Subcutaneous abdominal adipose tissue (tissue), 5 donors: ENCODE results near the gene CYTH1.
"Not testable (repeated sequence)": the region's sequence is repeated elsewhere in the genome, so short reads cannot be mapped to it uniquely, and the experiment has no call there.

Experiments
- H3K27ac ChIP-seq: one replicate; pipeline ENCODE4 v1.7.0; 2013; ENCODE audit warnings: low read depth, mild to moderate bottlenecking, inconsistent platforms, low read length, moderate library complexity
- H3K27me3 ChIP-seq, 5 donors: one replicate each; pipeline ENCODE4 v1.7.0; 2013; ENCODE audit warnings: low read length in 5 of 5, inconsistent platforms in 1 of 5; ENCODE audit not compliant: control insufficient read depth in 5 of 5, insufficient read depth in 4 of 5
- H3K36me3 ChIP-seq, 5 donors: one replicate each; pipeline ENCODE4 v1.7.0; 2013; ENCODE audit warnings: low read length in 5 of 5; ENCODE audit not compliant: control insufficient read depth in 5 of 5, insufficient read depth in 5 of 5
- H3K4me1 ChIP-seq, 5 donors: one replicate each; pipeline ENCODE4 v1.7.0; 2013; ENCODE audit warnings: low read length in 5 of 5, mild to moderate bottlenecking in 3 of 5, moderate library complexity in 1 of 5; ENCODE audit not compliant: control insufficient read depth in 5 of 5, insufficient read depth in 5 of 5
- H3K4me3 ChIP-seq, 5 donors: one replicate each; pipeline ENCODE4 v1.7.0; 2013; ENCODE audit warnings: low read length in 5 of 5, low read depth in 1 of 5
- H3K9ac ChIP-seq, 5 donors: one replicate each; pipeline ENCODE4 v1.7.0; 2013; ENCODE audit warnings: low read length in 5 of 5, mild to moderate bottlenecking in 4 of 5, moderate library complexity in 3 of 5
- H3K9me3 ChIP-seq, 5 donors: one replicate each; pipeline ENCODE4 v1.7.0; 2013; ENCODE audit warnings: low read length in 5 of 5; ENCODE audit not compliant: control insufficient read depth in 5 of 5
- donor health status: healthy.
- donor health status: healthy.
- donor health status: healthy.
- donor health status: healthy.
- donor health status: healthy.

CYTH1 gene

DNA sequence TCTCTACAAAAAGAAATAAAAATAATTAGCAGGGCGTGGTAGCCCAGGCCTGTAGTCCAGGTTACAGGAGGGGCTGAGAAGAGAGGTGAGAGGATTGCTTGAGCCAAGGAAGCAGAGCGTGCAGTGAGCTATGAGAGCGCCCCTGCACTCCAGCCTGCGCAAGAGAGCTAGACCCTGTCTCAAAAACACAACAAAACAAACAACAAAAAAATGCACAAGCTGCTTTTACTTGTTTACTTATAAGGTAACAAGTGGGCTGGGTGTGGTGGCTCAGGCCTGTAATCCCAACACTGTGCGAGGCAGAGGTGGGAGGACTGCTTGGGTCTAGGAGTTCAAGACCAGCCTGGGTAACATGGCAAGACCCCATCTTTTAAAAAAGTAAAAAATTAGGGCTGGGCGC, 1.7 kb downstream of the CYTH1 start:
- H3K4me1 ChIP-seq: peaks cover 0 to 42% (median 28%) of the 10 kb centered on the region in 5 donors
- H3K4me3 ChIP-seq: peak overlapping the region in 4 of 5 donors; percentile 18 to 82 (median 66)
- no peaks in the 10 kb centered on the region for H3K9me3 ChIP-seq
- H3K27ac ChIP-seq: peak overlapping the region; percentile 32
- no peaks in the 10 kb centered on the region for H3K36me3 ChIP-seq
- H3K9ac ChIP-seq: peak overlapping the region; percentile 16 to 60 (median 56)
- H3K27me3 ChIP-seq: no peaks in the 10 kb centered on the region

DNA sequence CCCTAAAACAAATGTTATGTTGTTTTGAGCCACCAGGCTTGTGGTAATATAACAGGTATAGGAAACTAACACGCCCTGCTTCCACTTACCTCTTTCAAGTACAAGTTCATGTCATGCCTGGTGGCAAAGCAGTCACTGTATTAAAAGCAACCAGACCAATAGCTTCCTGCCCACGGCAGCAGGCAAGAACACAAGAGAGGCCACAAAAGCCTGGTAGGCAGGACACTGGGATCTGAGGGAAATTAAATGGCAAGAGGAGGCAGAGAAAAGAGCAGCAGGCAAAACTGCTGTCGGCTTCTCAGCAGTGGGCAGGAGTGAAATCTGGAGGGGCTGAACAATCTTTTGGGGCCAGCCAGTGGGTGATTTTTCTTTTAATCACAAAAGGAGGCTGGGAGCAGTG, 2.2 kb downstream of the CYTH1 start:
- H3K36me3 ChIP-seq: no peaks in the 10 kb centered on the region
- H3K9ac ChIP-seq: peak overlapping the region; percentile 16 to 62 (median 56)
- no peaks in the 10 kb centered on the region for H3K9me3 ChIP-seq

GRCh38 chr17:78779286-78779651, 2.8 kb downstream of the CYTH1 start:
- H3K27me3 ChIP-seq, H3K9me3 ChIP-seq, H3K36me3 ChIP-seq: not testable (repeated sequence)
- H3K9ac ChIP-seq: peak overlapping the region in 2 of 5 donors; percentile 16 to 62
- H3K4me1 ChIP-seq: peaks cover 0 to 53% (median 38%) of the 10 kb centered on the region in 5 donors
- peak overlapping the region in 3 of 5 donors; percentile 8 to 82 (median 50) for H3K4me3 ChIP-seq
- peak overlapping the region; percentile 32 for H3K27ac ChIP-seq

More for the DNA sequence above, 2.2 kb downstream of the CYTH1 start:
- H3K27me3 ChIP-seq: no peaks in the 10 kb centered on the region
- H3K4me3 ChIP-seq: peak overlapping the region in 4 of 5 donors; percentile 8 to 82 (median 34)
- H3K27ac ChIP-seq: peak overlapping the region; percentile 32
- peaks cover 0 to 47% (median 32%) of the 10 kb centered on the region in 5 donors for H3K4me1 ChIP-seq

- Histone ChIP-seq H3K4me1 (peaks cover 0 to 45% (median 31%) of the 10 kb centered on the region in 5 donors), H3K9me3 (no peaks in the 10 kb centered on the region), H3K27ac (no peak overlapping the region), H3K27me3 (no peaks in the 10 kb centered on the region), H3K36me3 (no peaks in the 10 kb centered on the region), H3K4me3 (no peak overlapping the region), H3K9ac (no peak overlapping the region)
Measured at GRCh38 chr17:78777881-78778280, 4.2 kb downstream of the CYTH1 start.

DNA sequence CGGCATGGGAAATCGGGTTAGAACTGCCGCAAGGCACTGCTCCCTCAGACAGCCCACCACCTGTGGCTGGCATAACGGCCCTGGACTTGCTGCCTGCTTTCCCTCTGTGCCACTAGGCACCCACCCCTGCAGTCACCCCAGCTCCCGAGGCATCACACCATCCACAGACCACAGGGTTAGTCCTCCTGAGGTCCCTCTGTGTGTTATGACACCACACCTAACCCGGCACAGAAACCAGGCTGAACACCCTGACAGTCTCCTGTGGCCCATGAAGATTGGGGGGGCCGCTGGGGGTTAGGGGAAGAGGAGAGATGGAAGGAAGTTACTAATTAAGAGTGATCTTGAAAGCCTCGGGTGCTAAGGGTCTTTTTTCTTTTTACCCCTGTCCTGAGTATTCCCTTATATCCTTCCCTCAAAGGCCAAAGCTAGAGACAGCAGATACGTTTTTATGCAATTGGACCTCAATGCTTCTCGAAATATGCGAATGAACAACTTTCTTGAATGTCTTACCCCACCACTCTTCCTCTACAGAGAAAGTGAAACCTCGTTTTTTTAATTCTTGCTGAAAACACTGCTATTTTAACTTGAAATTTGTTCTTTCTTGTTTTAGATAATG, 7.0 kb downstream of the CYTH1 start:
- H3K27ac ChIP-seq: peak overlapping the region; percentile 32
- H3K4me1 ChIP-seq: peaks cover 0 to 42% (median 31%) of the 10 kb centered on the region in 5 donors
- no peaks in the 10 kb centered on the region for H3K27me3 ChIP-seq
- H3K9me3 ChIP-seq: no peaks in the 10 kb centered on the region
- H3K36me3 ChIP-seq: no peaks in the 10 kb centered on the region
- peak overlapping the region in 3 of 5 donors; percentile 30 to 70 (median 52) for H3K9ac ChIP-seq
- H3K4me3 ChIP-seq: peak overlapping the region in 4 of 5 donors; percentile 0 to 41 (median 33)

DNA sequence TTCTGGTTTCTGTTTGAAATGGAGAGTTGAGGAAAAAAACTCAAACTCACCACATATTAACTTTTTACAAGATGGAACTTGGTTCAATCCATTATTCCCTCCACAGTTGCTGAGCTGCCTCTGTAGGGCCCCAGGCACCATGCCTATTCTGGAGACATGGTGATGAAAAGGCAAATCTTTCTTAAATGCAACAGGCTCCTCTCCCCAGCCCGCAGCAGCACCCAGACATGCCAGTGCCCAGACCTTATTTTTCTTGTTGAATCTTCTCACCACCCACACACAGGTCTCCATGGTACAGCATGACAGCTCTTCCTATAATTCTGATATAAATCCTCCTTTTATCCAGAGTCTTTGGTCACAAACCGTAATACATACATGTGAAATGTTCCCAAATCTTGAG, 7.6 kb downstream of the CYTH1 start:
- Histone ChIP-seq H3K9me3 (no peaks in the 10 kb centered on the region), H3K9ac (peak overlapping the region in 2 of 5 donors; percentile 52 to 70), H3K27me3 (no peaks in the 10 kb centered on the region), H3K27ac (peak overlapping the region; percentile 32), H3K36me3 (no peaks in the 10 kb centered on the region), H3K4me1 (peaks cover 0 to 38% (median 26%) of the 10 kb centered on the region in 5 donors), H3K4me3 (peak overlapping the region in 2 of 5 donors; percentile 37 to 41)

- Histone ChIP-seq H3K27me3 (no peaks in the 10 kb centered on the region), H3K36me3 (no peaks in the 10 kb centered on the region), H3K9me3 (no peaks in the 10 kb centered on the region), H3K4me1 (peaks cover 2 to 55% (median 40%) of the 10 kb centered on the region in 5 donors), H3K4me3 (no peak overlapping the region), H3K9ac (no peak overlapping the region), H3K27ac (no peak overlapping the region)
Measured at GRCh38 chr17:78771758-78772382, 10.2 kb downstream of the CYTH1 start.

- no peaks in the 10 kb centered on the region for H3K27me3 ChIP-seq
- no peaks in the 10 kb centered on the region for H3K36me3 ChIP-seq
- peak overlapping the region in 1 of 5 donors; percentile 1 for H3K9ac ChIP-seq
- H3K9me3 ChIP-seq: no peaks in the 10 kb centered on the region
- H3K4me3 ChIP-seq: peak overlapping the region in 1 of 5 donors; percentile 40
- H3K4me1 ChIP-seq: peaks cover 2 to 60% (median 39%) of the 10 kb centered on the region in 5 donors
- no peak overlapping the region for H3K27ac ChIP-seq
Measured at GRCh38 chr17:78769196-78769773, 12.8 kb downstream of the CYTH1 start.

GRCh38 chr17:78767806-78768205, 14.3 kb downstream of the CYTH1 start:
- H3K4me1 ChIP-seq: peaks cover 2 to 54% (median 39%) of the 10 kb centered on the region in 5 donors
- H3K27me3 ChIP-seq: no peaks in the 10 kb centered on the region
- H3K27ac ChIP-seq: no peak overlapping the region
- no peaks in the 10 kb centered on the region for H3K9me3 ChIP-seq
- no peak overlapping the region for H3K4me3 ChIP-seq
- no peaks in the 10 kb centered on the region for H3K36me3 ChIP-seq
- H3K9ac ChIP-seq: no peak overlapping the region

GRCh38 chr17:78766743-78767294, 15.3 kb downstream of the CYTH1 start:
- Histone ChIP-seq H3K27ac (no peak overlapping the region), H3K27me3 (no peaks in the 10 kb centered on the region), H3K36me3 (no peaks in the 10 kb centered on the region), H3K9me3 (no peaks in the 10 kb centered on the region), H3K9ac (no peak overlapping the region), H3K4me3 (no peak overlapping the region), H3K4me1 (peaks cover 2 to 58% (median 39%) of the 10 kb centered on the region in 5 donors)
